Adrenal gland (tissue), 12 donors: ENCODE results near the gene CCDC6. TPM values are rescaled to one million over a fixed set of nuclear protein-coding genes. Genes with fewer than 3 reads are reported as not detected.

Experiments
- DNase-seq, 7 donors: peaks; one replicate each; pipeline ENCODE4 v3.0.0-alpha.2; 2019 to 2020
- H3K27ac ChIP-seq, 5 donors: fragments of 200-600 bp; sonication (generic) in 4 of 5; 1 replicate in 3 of 5; 2 replicates in 2 of 5; pipeline versions ENCODE4 v1.5.1 to v1.8.0; 2016 to 2020; ENCODE audit warnings: mild to moderate bottlenecking in 1 of 5
- H3K27me3 ChIP-seq: fragments of 200-600 bp; 2 replicates; pipeline ENCODE4 v1.8.0; 2021
- H3K36me3 ChIP-seq, 2 donors: fragments of 200-600 bp; replicated peaks in 1 of 2; 1 replicate in 1 of 2; 2 replicates in 1 of 2; pipeline versions ENCODE4 v1.5.1 to v1.8.0; 2018 to 2022
- H3K4me1 ChIP-seq, 2 donors: fragments of 200-600 bp; replicated peaks in 1 of 2; 1 replicate in 1 of 2; 2 replicates in 1 of 2; pipeline versions ENCODE4 v1.5.1 to v1.8.0; 2018 to 2021
- H3K4me3 ChIP-seq, 4 donors: fragments of 200-600 bp; sonication (generic) in 3 of 4; one replicate each; pipeline ENCODE4 v1.5.1; 2016 to 2018
- H3K9me3 ChIP-seq, 3 donors: fragments of 200-600 bp; sonication (generic) in 1 of 3; replicated peaks in 1 of 3; 1 replicate in 2 of 3; 2 replicates in 1 of 3; pipeline versions ENCODE4 v1.5.1 to v1.8.0; 2016 to 2021
- CTCF ChIP-seq, 6 experiments: fragments of 450-650 bp in 4 of 6; fragments of 200-600 bp in 2 of 6; sonication (generic) in 1 of 6; IDR thresholded peaks; 1 replicate in 5 of 6; 2 replicates in 1 of 6; pipeline versions ENCODE4 v1.5.1 to v1.8.0; 2016 to 2021; ENCODE audit warnings: antibody characterized with exemption in 6 of 6, mild to moderate bottlenecking in 2 of 6, moderate library complexity in 1 of 6
- POLR2A ChIP-seq, 2 donors: fragments of 450-650 bp; IDR thresholded peaks; one replicate each; pipeline ENCODE4 v1.6.1; 2017; ENCODE audit warnings: antibody characterized with exemption in 2 of 2, mild to moderate bottlenecking in 2 of 2, moderate library complexity in 1 of 2
- WGBS, 4 donors: extraction: QIAGEN DNeasy Blood & Tissue Kit in 2 of 4; methylation state at CpG; one replicate each; pipeline versions ENCODE4 v1.1.5 to v1.1.7; 2013 to 2017; 5-methylcytosine and 5-hydroxymethylcytosine counted together
- intact Hi-C, 2 donors: fragments of 100-400 bp; cut with DNase I; formaldehyde crosslinking; loops; one replicate each; pipeline versions ENCODE4 v1.14.1 to v1.15.0; 2022 to 2023
- polyA plus RNA-seq, 3 donors: library from polyadenylated mRNA; stranded (reverse); fragments of 200-250 nt in 2 of 3; fragments of 350-450 nt in 1 of 3; fragmentation: Illumina TruSeq in 1 of 3; extraction: RNeasy Lipid Tissue Mini Kit (QIAGEN cat#74804) in 1 of 3; gene quantifications; one replicate each; pipeline ENCODE4 v1.2.3, GENCODE V29; 2013 to 2014
- total RNA-seq, 9 donors: library from RNA; depleted of rRNA in 4 of 9; stranded (reverse); fragments of >200 nt in 4 of 9; fragments of 120-200 nt in 1 of 9; fragmentation: NEBNext Ultra II Directional in 1 of 9; extraction: Animal tissue kit (Norgen Biotek cat#: 25700) in 1 of 9; gene quantifications; one replicate each; pipeline versions ENCODE4 v1.1.0 to v1.2.4, GENCODE V29; 2013 to 2023
- donor health status: healthy with polysubstance abuse.
- donor health status: Bipolar disorder and iron deficiency.
- donor health status: DM: yes; HTN: yes; CAD: no.
- donor health status: DM: no; HTN: no; CAD: no.
- donor health status: DM: no; HTN: no; CAD: no.
- donor health status: DM: yes; HTN: yes; CAD: no.

CCDC6 gene
- total and polyA plus RNA-seq, 12 donors, result 7.1 to 53.3 (median 32.9) TPM

DNA sequence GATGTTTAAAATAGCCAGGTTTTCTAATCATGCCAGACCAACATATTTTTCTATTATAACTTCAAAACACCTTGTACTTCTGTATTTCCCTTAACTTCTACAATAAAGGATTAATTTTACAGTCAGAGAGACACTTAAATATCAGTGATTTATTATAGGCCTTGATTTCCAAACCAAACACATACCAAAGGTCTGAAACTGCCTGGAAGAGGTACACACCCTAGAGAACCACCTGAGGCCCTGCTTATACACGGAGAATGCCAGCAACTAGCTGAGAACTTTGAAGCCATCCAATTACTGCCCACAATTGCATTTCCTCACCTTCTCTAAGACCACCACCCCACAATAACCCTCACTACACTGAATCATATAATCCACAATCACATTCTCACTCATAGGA is 4.9 kb downstream of the CCDC6 start:
- H3K4me3 ChIP-seq, result no peak overlapping the region

GRCh38 chr10:59900048-59900727 is 6.2 kb downstream of the CCDC6 start:
- DNase-seq, result no peak
- no peak for TF ChIP-seq POLR2A (IDR thresholded peaks at IDR 0.05)
- TF ChIP-seq CTCF (IDR thresholded peaks at IDR 0.05), result no peak
- H3K4me1 ChIP-seq, result peaks cover 23 to 59% of the 10 kb centered on the region in 2 donors
- H3K27me3 ChIP-seq, result no peaks in the 10 kb centered on the region
- no peak overlapping the region for H3K4me3 ChIP-seq
- H3K36me3 ChIP-seq, result no peaks in the 10 kb centered on the region
- H3K27ac ChIP-seq, result no peak overlapping the region
- no peaks in the 10 kb centered on the region for H3K9me3 ChIP-seq
- WGBS, 4 donors, result 80 to 91% (median 86%) methylated on average over 10 of the region's 10 CpGs
- intact Hi-C loops, result no loop called here

More for the DNA sequence above, 4.9 kb downstream of the CCDC6 start:
- H3K27ac ChIP-seq, result peak overlapping the region in 1 of 5 donors; percentile 7
- intact Hi-C loops, result no loop called here
- DNase-seq, result no peak
- H3K36me3 ChIP-seq, result no peaks in the 10 kb centered on the region
- WGBS, 4 donors, result 62 to 75% (median 66%) methylated on average over 1 of the region's 1 CpG
- TF ChIP-seq CTCF (IDR thresholded peaks at IDR 0.05) (no peak), POLR2A (IDR thresholded peaks at IDR 0.05) (no peak)
- no peaks in the 10 kb centered on the region for H3K27me3 ChIP-seq
- no peaks in the 10 kb centered on the region for H3K9me3 ChIP-seq
- H3K4me1 ChIP-seq, result peaks cover 14 to 46% of the 10 kb centered on the region in 2 donors

DNA sequence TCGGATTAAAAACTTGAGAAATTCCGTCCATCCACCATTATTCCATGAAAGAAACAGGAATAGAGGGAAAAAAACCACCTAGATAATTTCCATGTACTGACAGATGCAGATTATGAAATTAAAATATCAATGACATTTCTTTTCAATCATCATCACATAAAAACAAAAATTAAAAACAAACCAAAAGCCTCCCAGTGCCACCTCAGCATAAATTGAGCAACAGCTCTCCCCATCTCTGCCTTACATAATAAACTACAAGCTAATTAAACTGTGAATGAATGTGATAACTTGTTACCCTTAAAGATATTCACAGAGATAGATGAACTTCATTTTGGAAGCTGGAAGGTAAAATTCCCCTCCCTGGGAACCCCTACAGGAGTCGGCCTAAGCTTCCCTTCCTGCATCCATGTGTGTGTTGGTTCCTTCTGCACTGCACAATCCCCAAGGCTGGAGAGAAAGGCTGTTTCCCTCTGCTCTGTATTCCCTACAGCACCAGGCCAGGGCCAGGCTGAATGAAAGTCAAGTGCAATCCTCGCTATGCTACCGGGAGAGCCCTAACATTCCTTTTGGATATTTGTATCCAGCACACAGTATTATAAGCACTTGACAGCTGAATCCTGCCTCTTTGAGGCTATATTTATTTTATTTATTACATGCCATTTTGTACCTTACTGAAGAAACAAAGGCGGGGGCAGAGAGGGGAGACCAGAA is 8.1 kb downstream of the CCDC6 start:
- Histone ChIP-seq H3K4me3 (no peak overlapping the region), H3K9me3 (no peaks in the 10 kb centered on the region), H3K4me1 (peaks cover 13 to 59% of the 10 kb centered on the region in 2 donors), H3K27me3 (no peaks in the 10 kb centered on the region), H3K36me3 (no peaks in the 10 kb centered on the region), H3K27ac (peak overlapping the region in 1 of 5 donors; percentile 3)
- intact Hi-C loops, result no loop called here
- TF ChIP-seq CTCF (IDR thresholded peaks at IDR 0.05) (no peak), POLR2A (IDR thresholded peaks at IDR 0.05) (no peak)
- WGBS, 4 donors, result 68 to 82% (median 80%) methylated on average over 6 of the region's 6 CpGs
- DNase-seq, result no peak

- Histone ChIP-seq H3K27me3 (no peaks in the 10 kb centered on the region), H3K4me3 (no peak overlapping the region), H3K9me3 (no peaks in the 10 kb centered on the region), H3K27ac (peak overlapping the region in 1 of 5 donors; percentile 71), H3K4me1 (peaks cover 11 to 69% of the 10 kb centered on the region in 2 donors), H3K36me3 (no peaks in the 10 kb centered on the region)
- intact Hi-C loops, result no loop called here
- DNase-seq, result no peak
- TF ChIP-seq CTCF (IDR thresholded peaks at IDR 0.05) (no peak), POLR2A (IDR thresholded peaks at IDR 0.05) (no peak)
- 68 to 88% (median 78%) methylated on average over 1 of the region's 1 CpG for WGBS, 4 donors
These were observed 10.2 kb downstream of the CCDC6 start for GRCh38 chr10:59896191-59896590.
